WTC11 (cell line): Measurements from ENCODE around the gene CCND1. TPM values are rescaled to one million over a fixed set of nuclear protein-coding genes. Genes with fewer than 3 reads are reported as not detected.

Experiments
- CBFB ChIP-seq: sonication (generic); formaldehyde crosslinking; IDR thresholded peaks from 2 replicates; pipeline ENCODE4 v1.8.1; 2022; ENCODE audit warnings: mild to moderate bottlenecking, low read depth, missing genetic modification reagents
- CREB1 ChIP-seq: sonication (generic); formaldehyde crosslinking; IDR thresholded peaks from 2 replicates; pipeline ENCODE4 v1.8.0; 2023; ENCODE audit warnings: mild to moderate bottlenecking, missing genetic modification reagents
- FOXK1 ChIP-seq: sonication (generic); formaldehyde crosslinking; IDR thresholded peaks from 2 replicates; pipeline ENCODE4 v1.8.0; 2022; ENCODE audit warnings: mild to moderate bottlenecking, moderate library complexity, missing genetic modification reagents
- FOXP1 ChIP-seq: sonication (generic); formaldehyde crosslinking; IDR thresholded peaks from 2 replicates; pipeline ENCODE4 v1.8.0; 2022; ENCODE audit warnings: missing genetic modification reagents, mild to moderate bottlenecking, moderate library complexity, borderline replicate concordance
- GRHL2 ChIP-seq: fragments of 250-450 bp; sonication (Bioruptor Pico); IDR thresholded peaks from 2 replicates; pipeline ENCODE4 v1.8.0; 2022; ENCODE audit warnings: mild to moderate bottlenecking, moderate library complexity; ENCODE audit not compliant: insufficient replicate concordance, severe bottlenecking
- KAT7 ChIP-seq: sonication (generic); formaldehyde crosslinking; IDR thresholded peaks from 2 replicates; pipeline ENCODE4 v1.8.1; 2023; ENCODE audit warnings: missing genetic modification reagents, mild to moderate bottlenecking, borderline replicate concordance
- MLX ChIP-seq: sonication (generic); formaldehyde crosslinking; IDR thresholded peaks from 2 replicates; pipeline ENCODE4 v1.8.1; 2023; ENCODE audit warnings: mild to moderate bottlenecking, missing genetic modification reagents, moderate library complexity
- MYBL2 ChIP-seq: sonication (generic); formaldehyde crosslinking; IDR thresholded peaks from 2 replicates; pipeline ENCODE4 v1.8.1; 2023; ENCODE audit warnings: mild to moderate bottlenecking, moderate library complexity, missing genetic modification reagents
- NR2C2 ChIP-seq: sonication (generic); formaldehyde crosslinking; IDR thresholded peaks from 2 replicates; pipeline ENCODE4 v1.8.0; 2022; ENCODE audit warnings: mild to moderate bottlenecking, missing genetic modification reagents
- RELA ChIP-seq: sonication (generic); formaldehyde crosslinking; IDR thresholded peaks from 2 replicates; pipeline ENCODE4 v1.8.1; 2022; ENCODE audit warnings: missing genetic modification reagents, mild to moderate bottlenecking, borderline replicate concordance
- SP1 ChIP-seq: sonication (generic); formaldehyde crosslinking; conservative IDR thresholded peaks from 2 replicates; pipeline ENCODE4 v1.8.1; 2022; ENCODE audit warnings: missing genetic modification reagents
- ZNF281 ChIP-seq: sonication (generic); formaldehyde crosslinking; IDR thresholded peaks from 2 replicates; pipeline ENCODE4 v1.8.0; 2023; ENCODE audit warnings: mild to moderate bottlenecking, missing genetic modification reagents
- total RNA-seq: library from RNA; stranded (reverse); gene quantifications from 3 replicates; pipeline ENCODE4 v1.2.3, GENCODE V29; 2021
- TF ChIP-seq, protein P1 (sequence below): sonication (generic); formaldehyde crosslinking; IDR thresholded peaks from 2 replicates; pipeline ENCODE4 v1.8.1; 2023; ENCODE audit warnings: mild to moderate bottlenecking, missing genetic modification reagents
- TF ChIP-seq, protein P2 (sequence below): sonication (generic); formaldehyde crosslinking; IDR thresholded peaks from 2 replicates; pipeline ENCODE4 v1.8.1; 2023; ENCODE audit warnings: mild to moderate bottlenecking, missing genetic modification reagents, moderate library complexity
- TF ChIP-seq, protein P3 (sequence below): sonication (generic); formaldehyde crosslinking; IDR thresholded peaks from 2 replicates; pipeline ENCODE4 v1.8.0; 2023; ENCODE audit warnings: missing genetic modification reagents, mild to moderate bottlenecking, borderline replicate concordance
- TF ChIP-seq, protein P4 (sequence below): fragments of 250-450 bp; sonication (Bioruptor Pico); IDR thresholded peaks from 2 replicates; pipeline ENCODE4 v1.9.0; 2021; ENCODE audit warnings: mild to moderate bottlenecking
- TF ChIP-seq, protein P5 (sequence below): sonication (generic); formaldehyde crosslinking; IDR thresholded peaks from 2 replicates; pipeline ENCODE4 v1.8.0; 2022; ENCODE audit warnings: mild to moderate bottlenecking, missing genetic modification reagents
- TF ChIP-seq, protein P6 (sequence below): sonication (generic); formaldehyde crosslinking; IDR thresholded peaks from 2 replicates; pipeline ENCODE4 v1.8.1; 2022; ENCODE audit warnings: low read depth, missing genetic modification reagents, borderline replicate concordance
- TF ChIP-seq, protein P7 (sequence below): fragments of 200-600 bp; IDR thresholded peaks from 2 replicates; pipeline ENCODE4 v1.8.0; 2022; ENCODE audit warnings: antibody characterized with exemption

The CCND1 gene
- total RNA-seq, 1 experiment from 2014 or later: 212 TPM

- TF ChIP-seq, protein P1, sequence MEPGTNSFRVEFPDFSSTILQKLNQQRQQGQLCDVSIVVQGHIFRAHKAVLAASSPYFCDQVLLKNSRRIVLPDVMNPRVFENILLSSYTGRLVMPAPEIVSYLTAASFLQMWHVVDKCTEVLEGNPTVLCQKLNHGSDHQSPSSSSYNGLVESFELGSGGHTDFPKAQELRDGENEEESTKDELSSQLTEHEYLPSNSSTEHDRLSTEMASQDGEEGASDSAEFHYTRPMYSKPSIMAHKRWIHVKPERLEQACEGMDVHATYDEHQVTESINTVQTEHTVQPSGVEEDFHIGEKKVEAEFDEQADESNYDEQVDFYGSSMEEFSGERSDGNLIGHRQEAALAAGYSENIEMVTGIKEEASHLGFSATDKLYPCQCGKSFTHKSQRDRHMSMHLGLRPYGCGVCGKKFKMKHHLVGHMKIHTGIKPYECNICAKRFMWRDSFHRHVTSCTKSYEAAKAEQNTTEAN (CRISPR knock-in tag): peak; percentile 91
- TF ChIP-seq FOXP1 (CRISPR knock-in tag) (peak; percentile 94), NR2C2 (CRISPR knock-in tag) (no peak), GRHL2 (no peak), RELA (peak; percentile 67; the same call in 1 of the 2 replicates), ZNF281 (CRISPR knock-in tag) (peak; percentile 53; the same call in 1 of the 2 replicates), MYBL2 (CRISPR knock-in tag) (peak; percentile 94), KAT7 (peak; percentile 46; the same call in 1 of the 2 replicates), CBFB (CRISPR knock-in tag) (peak; percentile 60; the same call in 1 of the 2 replicates), SP1 (CRISPR knock-in tag) (peak; percentile 79), CREB1 (0 out of 2 replicates have a peak, but pooled peaks have one; percentile 53), MLX (0 out of 2 replicates have a peak, but pooled peaks have one; percentile 42), FOXK1 (CRISPR knock-in tag) (peak; percentile 95)
- TF ChIP-seq, protein P2, sequence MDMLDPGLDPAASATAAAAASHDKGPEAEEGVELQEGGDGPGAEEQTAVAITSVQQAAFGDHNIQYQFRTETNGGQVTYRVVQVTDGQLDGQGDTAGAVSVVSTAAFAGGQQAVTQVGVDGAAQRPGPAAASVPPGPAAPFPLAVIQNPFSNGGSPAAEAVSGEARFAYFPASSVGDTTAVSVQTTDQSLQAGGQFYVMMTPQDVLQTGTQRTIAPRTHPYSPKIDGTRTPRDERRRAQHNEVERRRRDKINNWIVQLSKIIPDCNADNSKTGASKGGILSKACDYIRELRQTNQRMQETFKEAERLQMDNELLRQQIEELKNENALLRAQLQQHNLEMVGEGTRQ (CRISPR knock-in tag): peak; percentile 90
- TF ChIP-seq, protein P3, sequence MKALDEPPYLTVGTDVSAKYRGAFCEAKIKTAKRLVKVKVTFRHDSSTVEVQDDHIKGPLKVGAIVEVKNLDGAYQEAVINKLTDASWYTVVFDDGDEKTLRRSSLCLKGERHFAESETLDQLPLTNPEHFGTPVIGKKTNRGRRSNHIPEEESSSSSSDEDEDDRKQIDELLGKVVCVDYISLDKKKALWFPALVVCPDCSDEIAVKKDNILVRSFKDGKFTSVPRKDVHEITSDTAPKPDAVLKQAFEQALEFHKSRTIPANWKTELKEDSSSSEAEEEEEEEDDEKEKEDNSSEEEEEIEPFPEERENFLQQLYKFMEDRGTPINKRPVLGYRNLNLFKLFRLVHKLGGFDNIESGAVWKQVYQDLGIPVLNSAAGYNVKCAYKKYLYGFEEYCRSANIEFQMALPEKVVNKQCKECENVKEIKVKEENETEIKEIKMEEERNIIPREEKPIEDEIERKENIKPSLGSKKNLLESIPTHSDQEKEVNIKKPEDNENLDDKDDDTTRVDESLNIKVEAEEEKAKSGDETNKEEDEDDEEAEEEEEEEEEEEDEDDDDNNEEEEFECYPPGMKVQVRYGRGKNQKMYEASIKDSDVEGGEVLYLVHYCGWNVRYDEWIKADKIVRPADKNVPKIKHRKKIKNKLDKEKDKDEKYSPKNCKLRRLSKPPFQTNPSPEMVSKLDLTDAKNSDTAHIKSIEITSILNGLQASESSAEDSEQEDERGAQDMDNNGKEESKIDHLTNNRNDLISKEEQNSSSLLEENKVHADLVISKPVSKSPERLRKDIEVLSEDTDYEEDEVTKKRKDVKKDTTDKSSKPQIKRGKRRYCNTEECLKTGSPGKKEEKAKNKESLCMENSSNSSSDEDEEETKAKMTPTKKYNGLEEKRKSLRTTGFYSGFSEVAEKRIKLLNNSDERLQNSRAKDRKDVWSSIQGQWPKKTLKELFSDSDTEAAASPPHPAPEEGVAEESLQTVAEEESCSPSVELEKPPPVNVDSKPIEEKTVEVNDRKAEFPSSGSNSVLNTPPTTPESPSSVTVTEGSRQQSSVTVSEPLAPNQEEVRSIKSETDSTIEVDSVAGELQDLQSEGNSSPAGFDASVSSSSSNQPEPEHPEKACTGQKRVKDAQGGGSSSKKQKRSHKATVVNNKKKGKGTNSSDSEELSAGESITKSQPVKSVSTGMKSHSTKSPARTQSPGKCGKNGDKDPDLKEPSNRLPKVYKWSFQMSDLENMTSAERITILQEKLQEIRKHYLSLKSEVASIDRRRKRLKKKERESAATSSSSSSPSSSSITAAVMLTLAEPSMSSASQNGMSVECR: peak; percentile 94
- TF ChIP-seq, protein P4, sequence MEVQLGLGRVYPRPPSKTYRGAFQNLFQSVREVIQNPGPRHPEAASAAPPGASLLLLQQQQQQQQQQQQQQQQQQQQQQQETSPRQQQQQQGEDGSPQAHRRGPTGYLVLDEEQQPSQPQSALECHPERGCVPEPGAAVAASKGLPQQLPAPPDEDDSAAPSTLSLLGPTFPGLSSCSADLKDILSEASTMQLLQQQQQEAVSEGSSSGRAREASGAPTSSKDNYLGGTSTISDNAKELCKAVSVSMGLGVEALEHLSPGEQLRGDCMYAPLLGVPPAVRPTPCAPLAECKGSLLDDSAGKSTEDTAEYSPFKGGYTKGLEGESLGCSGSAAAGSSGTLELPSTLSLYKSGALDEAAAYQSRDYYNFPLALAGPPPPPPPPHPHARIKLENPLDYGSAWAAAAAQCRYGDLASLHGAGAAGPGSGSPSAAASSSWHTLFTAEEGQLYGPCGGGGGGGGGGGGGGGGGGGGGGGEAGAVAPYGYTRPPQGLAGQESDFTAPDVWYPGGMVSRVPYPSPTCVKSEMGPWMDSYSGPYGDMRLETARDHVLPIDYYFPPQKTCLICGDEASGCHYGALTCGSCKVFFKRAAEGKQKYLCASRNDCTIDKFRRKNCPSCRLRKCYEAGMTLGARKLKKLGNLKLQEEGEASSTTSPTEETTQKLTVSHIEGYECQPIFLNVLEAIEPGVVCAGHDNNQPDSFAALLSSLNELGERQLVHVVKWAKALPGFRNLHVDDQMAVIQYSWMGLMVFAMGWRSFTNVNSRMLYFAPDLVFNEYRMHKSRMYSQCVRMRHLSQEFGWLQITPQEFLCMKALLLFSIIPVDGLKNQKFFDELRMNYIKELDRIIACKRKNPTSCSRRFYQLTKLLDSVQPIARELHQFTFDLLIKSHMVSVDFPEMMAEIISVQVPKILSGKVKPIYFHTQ (CRISPR knock-in tag): no peak
- TF ChIP-seq, protein P5, sequence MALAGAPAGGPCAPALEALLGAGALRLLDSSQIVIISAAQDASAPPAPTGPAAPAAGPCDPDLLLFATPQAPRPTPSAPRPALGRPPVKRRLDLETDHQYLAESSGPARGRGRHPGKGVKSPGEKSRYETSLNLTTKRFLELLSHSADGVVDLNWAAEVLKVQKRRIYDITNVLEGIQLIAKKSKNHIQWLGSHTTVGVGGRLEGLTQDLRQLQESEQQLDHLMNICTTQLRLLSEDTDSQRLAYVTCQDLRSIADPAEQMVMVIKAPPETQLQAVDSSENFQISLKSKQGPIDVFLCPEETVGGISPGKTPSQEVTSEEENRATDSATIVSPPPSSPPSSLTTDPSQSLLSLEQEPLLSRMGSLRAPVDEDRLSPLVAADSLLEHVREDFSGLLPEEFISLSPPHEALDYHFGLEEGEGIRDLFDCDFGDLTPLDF: 0 out of 2 replicates have a peak, but pooled peaks have one; percentile 61
- TF ChIP-seq, protein P6, sequence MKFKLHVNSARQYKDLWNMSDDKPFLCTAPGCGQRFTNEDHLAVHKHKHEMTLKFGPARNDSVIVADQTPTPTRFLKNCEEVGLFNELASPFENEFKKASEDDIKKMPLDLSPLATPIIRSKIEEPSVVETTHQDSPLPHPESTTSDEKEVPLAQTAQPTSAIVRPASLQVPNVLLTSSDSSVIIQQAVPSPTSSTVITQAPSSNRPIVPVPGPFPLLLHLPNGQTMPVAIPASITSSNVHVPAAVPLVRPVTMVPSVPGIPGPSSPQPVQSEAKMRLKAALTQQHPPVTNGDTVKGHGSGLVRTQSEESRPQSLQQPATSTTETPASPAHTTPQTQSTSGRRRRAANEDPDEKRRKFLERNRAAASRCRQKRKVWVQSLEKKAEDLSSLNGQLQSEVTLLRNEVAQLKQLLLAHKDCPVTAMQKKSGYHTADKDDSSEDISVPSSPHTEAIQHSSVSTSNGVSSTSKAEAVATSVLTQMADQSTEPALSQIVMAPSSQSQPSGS: no peak
- TF ChIP-seq, protein P7, sequence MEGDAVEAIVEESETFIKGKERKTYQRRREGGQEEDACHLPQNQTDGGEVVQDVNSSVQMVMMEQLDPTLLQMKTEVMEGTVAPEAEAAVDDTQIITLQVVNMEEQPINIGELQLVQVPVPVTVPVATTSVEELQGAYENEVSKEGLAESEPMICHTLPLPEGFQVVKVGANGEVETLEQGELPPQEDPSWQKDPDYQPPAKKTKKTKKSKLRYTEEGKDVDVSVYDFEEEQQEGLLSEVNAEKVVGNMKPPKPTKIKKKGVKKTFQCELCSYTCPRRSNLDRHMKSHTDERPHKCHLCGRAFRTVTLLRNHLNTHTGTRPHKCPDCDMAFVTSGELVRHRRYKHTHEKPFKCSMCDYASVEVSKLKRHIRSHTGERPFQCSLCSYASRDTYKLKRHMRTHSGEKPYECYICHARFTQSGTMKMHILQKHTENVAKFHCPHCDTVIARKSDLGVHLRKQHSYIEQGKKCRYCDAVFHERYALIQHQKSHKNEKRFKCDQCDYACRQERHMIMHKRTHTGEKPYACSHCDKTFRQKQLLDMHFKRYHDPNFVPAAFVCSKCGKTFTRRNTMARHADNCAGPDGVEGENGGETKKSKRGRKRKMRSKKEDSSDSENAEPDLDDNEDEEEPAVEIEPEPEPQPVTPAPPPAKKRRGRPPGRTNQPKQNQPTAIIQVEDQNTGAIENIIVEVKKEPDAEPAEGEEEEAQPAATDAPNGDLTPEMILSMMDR: no peak
These were observed 4.3 kb upstream of the CCND1 start (continued) for GRCh38 chr11:69636512-69637197.
